Kidney epithelial cell (primary cell): ENCODE measurements around the gene TNN. TPM values are rescaled to one million over a fixed set of nuclear protein-coding genes. Genes with fewer than 3 reads are reported as not detected.

Experiments
- DNase-seq: peaks from one replicate; pipeline ENCODE4 v3.0.0-alpha.2; 2010; ENCODE audit warnings: low read depth
- H3K27me3 ChIP-seq: 2 replicates; pipeline ENCODE4 v1.6.0; 2011; ENCODE audit warnings: low read length; ENCODE audit not compliant: control insufficient read depth, insufficient read depth
- H3K36me3 ChIP-seq: 2 replicates; pipeline ENCODE4 v1.5.1; 2011; ENCODE audit warnings: low read length; ENCODE audit not compliant: control insufficient read depth, insufficient read depth
- H3K4me3 ChIP-seq: 2 replicates; pipeline ENCODE4 v1.5.1; 2011; ENCODE audit warnings: low read depth, mild to moderate bottlenecking, control low read depth, low read length
- CTCF ChIP-seq: IDR thresholded peaks from 2 replicates; pipeline ENCODE4 v1.5.1; 2011; ENCODE audit warnings: mild to moderate bottlenecking, moderate library complexity, low read length, control low read depth, inconsistent platforms; ENCODE audit not compliant: insufficient read depth, poor library complexity, severe bottlenecking
- total RNA-seq: library from RNA; depleted of rRNA; stranded (reverse); fragments of >200 nt; gene quantifications from 2 replicates; pipeline ENCODE4 v1.2.3, GENCODE V29; 2015

The TNN gene
- total RNA-seq, 1 donor from 2014 or later: not detected

- TF ChIP-seq CTCF: no peak
- no peak for DNase-seq
- Histone ChIP-seq H3K4me3 (no peak overlapping the region), H3K27me3 (no peaks in the 10 kb centered on the region), H3K36me3 (no peaks in the 10 kb centered on the region)
Measured at GRCh38 chr1:175186433-175187160, 119.0 kb downstream of the TNN start.

GRCh38 chr1:175188936-175189335, 121.3 kb downstream of the TNN start:
- no peaks in the 10 kb centered on the region for H3K36me3 ChIP-seq
- H3K27me3 ChIP-seq: no peaks in the 10 kb centered on the region
- DNase-seq: no peak
- no peak for TF ChIP-seq CTCF
- no peak overlapping the region for H3K4me3 ChIP-seq

DNA sequence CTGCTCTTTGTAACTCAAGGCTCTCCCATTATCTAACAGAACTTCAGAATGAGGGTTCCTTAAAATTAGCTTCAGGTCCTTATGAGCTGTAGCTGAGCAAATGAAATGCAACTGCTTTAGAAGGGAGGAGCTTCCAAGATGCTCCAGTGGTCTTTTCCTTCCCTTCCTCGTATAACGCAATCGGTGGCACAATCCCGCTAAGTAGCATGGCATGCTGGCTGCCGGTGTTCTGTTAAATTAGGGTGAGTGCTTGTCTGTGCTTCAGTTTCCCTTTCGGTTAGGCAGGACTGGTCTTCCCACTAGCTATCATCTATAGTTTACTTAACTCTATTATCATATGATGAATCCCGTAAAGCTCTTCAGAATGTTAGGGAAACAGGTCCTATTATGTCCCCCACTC, 124.0 kb downstream of the TNN start:
- no peaks in the 10 kb centered on the region for H3K36me3 ChIP-seq
- H3K4me3 ChIP-seq: peak overlapping the region; percentile 62
- no peak for DNase-seq
- no peak for TF ChIP-seq CTCF
- no peaks in the 10 kb centered on the region for H3K27me3 ChIP-seq

DNA sequence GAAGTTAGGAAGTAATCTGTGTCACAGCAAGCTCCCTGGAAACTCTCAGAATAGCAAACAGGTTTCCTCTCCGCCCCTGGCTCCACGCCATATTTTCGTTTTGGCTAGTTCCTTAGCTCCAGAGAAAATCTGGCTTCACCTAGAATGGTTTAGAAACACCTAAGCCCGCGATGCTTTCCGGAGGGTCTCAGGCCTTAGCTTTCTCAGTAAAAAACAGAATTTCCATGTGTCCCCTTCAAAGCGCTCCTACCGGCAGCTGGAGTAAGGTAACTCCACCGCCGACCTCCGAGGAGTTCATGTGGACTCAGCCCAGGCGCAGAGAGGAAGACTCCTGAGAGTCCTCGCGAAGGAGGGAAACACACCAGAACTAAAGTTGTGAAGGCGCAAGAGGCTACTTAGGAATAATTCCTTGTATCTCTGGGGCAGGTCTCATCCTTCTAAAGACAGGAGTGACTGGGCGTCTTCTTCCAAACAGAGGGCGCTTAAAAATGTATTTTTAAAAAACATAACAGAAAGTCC, 124.5 kb downstream of the TNN start:
- Histone ChIP-seq H3K27me3 (no peaks in the 10 kb centered on the region), H3K36me3 (no peaks in the 10 kb centered on the region), H3K4me3 (peak overlapping the region; percentile 62)
- DNase-seq: no peak
- TF ChIP-seq CTCF: no peak

GRCh38 chr1:175192630-175193526, 125.2 kb downstream of the TNN start, which contains the start of gene KIAA0040:
Gene KIAA0040, minus strand, starts transcription at chr1:175192776. Its CDS starts 31,763 bp downstream, at chr1:175161013.
- no peak for TF ChIP-seq CTCF
- Histone ChIP-seq H3K4me3 (peak within 1 kb of the TSS; percentile 62), H3K27me3 (no peaks in the 10 kb centered on the region), H3K36me3 (no peaks in the 10 kb centered on the region)
- DNase-seq: no peak
